Measurements from ENCODE around the gene TMPRSS9.
"Not testable (repeated sequence)": the region's sequence is repeated elsewhere in the genome, so short reads cannot be mapped to it uniquely, and the experiment has no call there.

TMPRSS9 gene

DNA sequence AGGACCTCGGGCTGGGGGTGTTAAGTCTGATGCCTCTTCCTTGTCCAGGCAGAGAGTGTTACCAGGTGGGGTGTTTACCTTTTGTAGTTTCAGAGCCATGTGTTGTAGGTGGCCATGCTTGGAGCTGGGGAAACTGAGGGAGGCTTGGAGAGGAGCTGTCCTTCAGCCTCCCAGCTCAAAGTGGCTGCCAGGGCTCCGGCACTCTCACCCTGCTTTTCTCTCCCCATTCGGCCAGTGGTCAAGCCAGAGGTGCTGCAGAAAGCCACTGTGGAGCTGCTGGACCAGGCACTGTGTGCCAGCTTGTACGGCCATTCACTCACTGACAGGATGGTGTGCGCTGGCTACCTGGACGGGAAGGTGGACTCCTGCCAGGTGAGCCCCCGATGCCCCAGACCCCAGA, 50.0 kb downstream of the TMPRSS9 start:
- Histone ChIP-seq H3K4me1 (ENCODE audit: control insufficient read depth in 1 of 2, insufficient read depth in 2 of 2, low read length in 2 of 2) (no peaks in the 10 kb centered on the region), H3K27me3 (ENCODE audit: low read depth, low read length) (no peaks in the 10 kb centered on the region), H3K9me3 (ENCODE audit: control insufficient read depth in 1 of 2, low read length in 2 of 2) (peaks cover 0 to 6% of the 10 kb centered on the region in 2 donors), H3K27ac (ENCODE audit: low read length) (no peak overlapping the region), H3K36me3 (ENCODE audit: control insufficient read depth in 1 of 2, insufficient read depth in 2 of 2, low read length in 2 of 2) (no peaks in the 10 kb centered on the region), H3K4me3 (ENCODE audit: low read depth in 1 of 2, low read length in 2 of 2) (no peak overlapping the region)

DNA sequence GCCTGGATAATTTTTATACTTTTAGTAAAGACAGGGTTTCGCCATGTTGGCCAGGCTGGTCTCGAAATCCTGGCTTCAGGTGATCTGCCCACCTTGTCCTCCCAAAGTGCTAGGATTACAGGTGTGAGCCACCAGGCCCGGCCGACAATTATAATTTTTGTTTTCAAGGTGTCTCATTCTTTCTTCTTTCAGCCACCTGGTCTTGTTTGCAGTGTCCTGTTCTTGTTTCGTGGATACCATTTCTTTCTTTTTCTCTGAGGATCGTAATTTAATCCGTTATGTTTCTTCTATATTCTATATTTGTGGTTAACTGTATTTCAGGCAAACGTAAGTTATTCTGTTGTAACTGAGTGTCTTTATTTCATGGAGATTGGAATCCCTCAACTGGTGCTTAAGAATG, 51.6 kb downstream of the TMPRSS9 start:
- Histone ChIP-seq H3K9me3 (ENCODE audit: control insufficient read depth in 1 of 2, low read length in 2 of 2) (peaks cover under 1 to 6% of the 10 kb centered on the region in 2 donors), H3K27me3 (ENCODE audit: low read depth, low read length) (no peaks in the 10 kb centered on the region), H3K36me3 (ENCODE audit: control insufficient read depth in 1 of 2, insufficient read depth in 2 of 2, low read length in 2 of 2) (peaks cover 0 to 6% of the 10 kb centered on the region in 2 donors), H3K4me3 (ENCODE audit: low read depth in 1 of 2, low read length in 2 of 2) (no peak overlapping the region), H3K4me1 (ENCODE audit: control insufficient read depth in 1 of 2, insufficient read depth in 2 of 2, low read length in 2 of 2) (no peaks in the 10 kb centered on the region), H3K27ac (ENCODE audit: low read length) (no peak overlapping the region)

DNA sequence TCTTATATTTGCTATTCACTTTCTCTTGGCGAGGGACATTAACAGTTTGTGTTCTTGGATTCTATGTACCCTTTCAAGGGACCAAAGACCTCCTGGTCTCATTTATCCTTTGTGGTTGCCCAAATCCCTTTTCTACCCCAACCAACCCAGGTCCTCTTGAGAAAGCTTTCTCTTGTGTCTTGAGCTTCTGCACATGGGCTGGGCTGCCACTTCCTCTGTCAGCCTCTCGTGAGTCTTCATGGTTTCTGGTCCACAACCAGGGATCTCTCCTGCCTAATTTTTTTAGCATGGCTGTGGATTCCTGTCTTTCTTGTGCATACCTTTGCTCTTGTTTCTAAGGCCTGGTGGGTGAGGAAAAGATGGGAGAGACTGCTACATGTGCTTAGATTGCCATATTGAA, 52.4 kb downstream of the TMPRSS9 start:
- no peak overlapping the region for H3K27ac ChIP-seq (ENCODE audit: low read length)
- H3K36me3 ChIP-seq (ENCODE audit: control insufficient read depth in 1 of 2, insufficient read depth in 2 of 2, low read length in 2 of 2): peaks cover 0 to 9% of the 10 kb centered on the region in 2 donors
- H3K4me1 ChIP-seq (ENCODE audit: control insufficient read depth in 1 of 2, insufficient read depth in 2 of 2, low read length in 2 of 2): no peaks in the 10 kb centered on the region
- no peaks in the 10 kb centered on the region for H3K27me3 ChIP-seq (ENCODE audit: low read depth, low read length)
- H3K4me3 ChIP-seq (ENCODE audit: low read depth in 1 of 2, low read length in 2 of 2): no peak overlapping the region
- peaks cover 2 to 6% of the 10 kb centered on the region in 2 donors for H3K9me3 ChIP-seq (ENCODE audit: control insufficient read depth in 1 of 2, low read length in 2 of 2)

DNA sequence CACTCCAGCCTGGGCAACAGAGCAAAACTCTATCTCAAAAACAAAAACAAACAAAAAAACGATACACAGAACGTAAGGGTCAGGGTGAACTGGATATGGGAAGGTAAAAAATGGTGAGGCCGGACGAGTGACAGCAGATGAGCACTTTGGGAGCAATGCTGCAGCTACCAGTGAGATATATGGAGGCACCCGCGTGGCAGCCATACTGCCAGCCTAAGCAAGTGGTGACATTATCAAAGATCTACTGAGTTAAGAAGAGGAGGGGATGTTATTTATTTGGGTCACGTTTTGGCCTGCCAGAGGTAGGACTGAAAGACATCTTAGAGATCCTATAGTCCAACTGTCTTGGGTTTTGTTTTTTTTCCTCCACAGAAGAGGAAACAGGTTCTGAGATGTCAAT, 53.1 kb downstream of the TMPRSS9 start:
- H3K4me3 ChIP-seq (ENCODE audit: low read depth in 1 of 2, low read length in 2 of 2): no peak overlapping the region
- no peak overlapping the region for H3K27ac ChIP-seq (ENCODE audit: low read length)
- H3K9me3 ChIP-seq (ENCODE audit: control insufficient read depth in 1 of 2, low read length in 2 of 2): peaks cover 2 to 6% of the 10 kb centered on the region in 2 donors
- peaks cover 0 to 9% of the 10 kb centered on the region in 2 donors for H3K36me3 ChIP-seq (ENCODE audit: control insufficient read depth in 1 of 2, insufficient read depth in 2 of 2, low read length in 2 of 2)
- H3K4me1 ChIP-seq (ENCODE audit: control insufficient read depth in 1 of 2, insufficient read depth in 2 of 2, low read length in 2 of 2): no peaks in the 10 kb centered on the region
- no peaks in the 10 kb centered on the region for H3K27me3 ChIP-seq (ENCODE audit: low read depth, low read length)

DNA sequence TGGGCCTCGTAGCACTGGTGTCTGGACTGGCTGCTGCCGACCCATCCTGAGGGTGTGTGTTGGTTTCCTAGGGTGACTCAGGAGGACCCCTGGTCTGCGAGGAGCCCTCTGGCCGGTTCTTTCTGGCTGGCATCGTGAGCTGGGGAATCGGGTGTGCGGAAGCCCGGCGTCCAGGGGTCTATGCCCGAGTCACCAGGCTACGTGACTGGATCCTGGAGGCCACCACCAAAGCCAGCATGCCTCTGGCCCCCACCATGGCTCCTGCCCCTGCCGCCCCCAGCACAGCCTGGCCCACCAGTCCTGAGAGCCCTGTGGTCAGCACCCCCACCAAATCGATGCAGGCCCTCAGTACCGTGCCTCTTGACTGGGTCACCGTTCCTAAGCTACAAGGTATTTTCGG, 53.6 kb downstream of the TMPRSS9 start:
- Histone ChIP-seq H3K27me3 (ENCODE audit: low read depth, low read length) (no peaks in the 10 kb centered on the region), H3K27ac (ENCODE audit: low read length) (no peak overlapping the region), H3K4me1 (ENCODE audit: control insufficient read depth in 1 of 2, insufficient read depth in 2 of 2, low read length in 2 of 2) (no peaks in the 10 kb centered on the region), H3K4me3 (ENCODE audit: low read depth in 1 of 2, low read length in 2 of 2) (no peak overlapping the region), H3K36me3 (ENCODE audit: control insufficient read depth in 1 of 2, insufficient read depth in 2 of 2, low read length in 2 of 2) (peaks cover 0 to 9% of the 10 kb centered on the region in 2 donors), H3K9me3 (ENCODE audit: control insufficient read depth in 1 of 2, low read length in 2 of 2) (peaks cover 2 to 6% of the 10 kb centered on the region in 2 donors)

DNA sequence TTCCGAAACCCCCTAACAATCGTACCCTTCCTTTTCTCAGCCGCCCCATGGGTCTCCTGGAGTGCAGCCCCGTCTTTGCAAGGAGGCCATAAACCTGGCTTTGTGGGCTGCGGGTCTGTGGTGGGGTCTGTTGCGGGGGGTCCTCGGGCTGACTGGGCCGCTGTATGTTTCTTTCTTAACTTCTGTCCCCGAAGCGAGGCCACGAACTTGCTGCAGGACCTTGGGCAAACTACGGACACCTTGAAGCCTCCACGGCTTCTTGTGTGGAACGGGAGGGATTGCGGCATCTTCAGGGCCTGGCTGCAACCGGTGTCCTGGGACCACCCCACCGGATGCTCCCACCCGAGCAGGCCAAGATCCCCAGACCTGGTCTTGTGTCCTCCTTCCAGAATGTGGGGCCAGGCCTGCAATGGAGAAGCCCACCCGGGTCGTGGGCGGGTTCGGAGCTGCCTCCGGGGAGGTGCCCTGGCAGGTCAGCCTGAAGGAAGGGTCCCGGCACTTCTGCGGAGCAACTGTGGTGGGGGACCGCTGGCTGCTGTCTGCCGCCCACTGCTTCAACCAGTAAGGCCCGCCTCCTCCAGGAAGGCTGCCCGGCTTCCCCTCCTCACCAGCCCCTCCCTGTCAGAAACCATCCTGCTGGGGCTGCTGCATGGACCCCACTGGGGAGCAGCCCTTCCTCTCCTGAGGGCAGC, 55.4 kb downstream of the TMPRSS9 start:
- H3K36me3 ChIP-seq (ENCODE audit: control insufficient read depth in 1 of 2, insufficient read depth in 2 of 2, low read length in 2 of 2): peaks cover 0 to 9% of the 10 kb centered on the region in 2 donors
- peaks cover 0 to 2% of the 10 kb centered on the region in 2 donors for H3K9me3 ChIP-seq (ENCODE audit: control insufficient read depth in 1 of 2, low read length in 2 of 2)
- no peaks in the 10 kb centered on the region for H3K27me3 ChIP-seq (ENCODE audit: low read depth, low read length)
- H3K4me1 ChIP-seq (ENCODE audit: control insufficient read depth in 1 of 2, insufficient read depth in 2 of 2, low read length in 2 of 2): no peaks in the 10 kb centered on the region
- H3K4me3 ChIP-seq (ENCODE audit: low read depth in 1 of 2, low read length in 2 of 2): no peak overlapping the region
- no peak overlapping the region for H3K27ac ChIP-seq (ENCODE audit: low read length)

DNA sequence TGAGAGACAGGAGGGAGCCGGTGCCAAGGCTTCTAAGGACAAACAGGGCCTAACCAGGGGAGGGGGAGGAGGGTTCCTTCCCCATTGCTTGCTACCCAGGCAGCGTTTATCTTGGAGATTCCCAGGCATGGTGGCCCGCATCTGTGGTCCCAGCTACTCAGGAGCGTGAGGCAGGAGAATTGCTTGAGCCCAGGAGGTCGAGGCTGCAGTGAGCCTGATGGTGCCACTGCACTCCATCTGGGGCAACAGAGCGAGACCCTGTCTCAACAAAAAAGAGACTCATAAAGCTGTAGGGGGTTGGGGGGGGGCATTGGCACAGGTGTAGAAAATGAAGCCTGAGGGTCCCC, 55.9 kb downstream of the TMPRSS9 start:
- peaks cover 0 to 2% of the 10 kb centered on the region in 2 donors for H3K9me3 ChIP-seq (ENCODE audit: control insufficient read depth in 1 of 2, low read length in 2 of 2)
- no peaks in the 10 kb centered on the region for H3K27me3 ChIP-seq (ENCODE audit: low read depth, low read length)
- no peaks in the 10 kb centered on the region for H3K4me1 ChIP-seq (ENCODE audit: control insufficient read depth in 1 of 2, insufficient read depth in 2 of 2, low read length in 2 of 2)

GRCh38 chr19:2416321-2417097, 56.4 kb downstream of the TMPRSS9 start:
- no peak overlapping the region for H3K4me3 ChIP-seq (ENCODE audit: low read depth in 1 of 2, low read length in 2 of 2)
- peaks cover 0 to 9% of the 10 kb centered on the region in 2 donors for H3K36me3 ChIP-seq (ENCODE audit: control insufficient read depth in 1 of 2, insufficient read depth in 2 of 2, low read length in 2 of 2)
- no peaks in the 10 kb centered on the region for H3K4me1 ChIP-seq (ENCODE audit: control insufficient read depth in 1 of 2, insufficient read depth in 2 of 2, low read length in 2 of 2)
- no peaks in the 10 kb centered on the region for H3K27me3 ChIP-seq (ENCODE audit: low read depth, low read length)
- H3K27ac ChIP-seq (ENCODE audit: low read length): no peak overlapping the region
- peaks cover 0 to 2% of the 10 kb centered on the region in 2 donors for H3K9me3 ChIP-seq (ENCODE audit: control insufficient read depth in 1 of 2, low read length in 2 of 2)

More for the DNA sequence above, 55.9 kb downstream of the TMPRSS9 start:
- Histone ChIP-seq H3K27ac (ENCODE audit: low read length) (no peak overlapping the region), H3K4me3 (ENCODE audit: low read depth in 1 of 2, low read length in 2 of 2) (no peak overlapping the region), H3K36me3 (ENCODE audit: control insufficient read depth in 1 of 2, insufficient read depth in 2 of 2, low read length in 2 of 2) (peaks cover 0 to 9% of the 10 kb centered on the region in 2 donors)

GRCh38 chr19:2417436-2417835, 57.4 kb downstream of the TMPRSS9 start:
- H3K4me1 ChIP-seq (ENCODE audit: control insufficient read depth in 1 of 2, insufficient read depth in 2 of 2, low read length in 2 of 2); H3K27ac ChIP-seq (ENCODE audit: low read length); H3K36me3 ChIP-seq (ENCODE audit: control insufficient read depth in 1 of 2, insufficient read depth in 2 of 2, low read length in 2 of 2); H3K27me3 ChIP-seq (ENCODE audit: low read depth, low read length); H3K4me3 ChIP-seq (ENCODE audit: low read depth in 1 of 2, low read length in 2 of 2); H3K9me3 ChIP-seq (ENCODE audit: control insufficient read depth in 1 of 2, low read length in 2 of 2): not testable (repeated sequence)

DNA sequence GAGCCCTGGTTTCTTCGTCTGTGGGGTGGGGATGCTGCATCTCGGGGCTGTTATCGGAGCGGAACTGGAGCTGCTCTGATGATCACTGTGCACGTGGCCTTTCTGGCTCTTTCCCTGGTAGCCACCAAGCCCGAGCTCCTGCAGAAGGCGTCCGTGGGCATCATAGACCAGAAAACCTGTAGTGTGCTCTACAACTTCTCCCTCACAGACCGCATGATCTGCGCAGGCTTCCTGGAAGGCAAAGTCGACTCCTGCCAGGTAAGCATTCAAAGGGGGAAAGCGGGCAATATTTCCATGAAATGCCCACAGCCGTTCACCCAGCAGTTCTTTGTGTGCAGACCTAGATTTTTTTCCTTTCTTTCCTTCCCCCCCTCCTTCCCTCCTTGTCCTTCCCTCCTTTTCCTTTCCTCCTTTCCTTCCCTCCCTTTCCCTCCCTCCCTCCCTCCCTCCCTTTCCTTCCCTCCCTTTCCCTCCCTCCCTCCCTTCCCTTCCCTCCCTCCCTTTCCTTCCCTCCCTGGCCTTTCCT, 57.9 kb downstream of the TMPRSS9 start:
- H3K27ac ChIP-seq (ENCODE audit: low read length): no peak overlapping the region
- H3K27me3 ChIP-seq (ENCODE audit: low read depth, low read length): no peaks in the 10 kb centered on the region
- H3K4me3 ChIP-seq (ENCODE audit: low read depth in 1 of 2, low read length in 2 of 2): no peak overlapping the region
- peaks cover 0 to 9% of the 10 kb centered on the region in 2 donors for H3K36me3 ChIP-seq (ENCODE audit: control insufficient read depth in 1 of 2, insufficient read depth in 2 of 2, low read length in 2 of 2)
- H3K4me1 ChIP-seq (ENCODE audit: control insufficient read depth in 1 of 2, insufficient read depth in 2 of 2, low read length in 2 of 2): no peaks in the 10 kb centered on the region
- H3K9me3 ChIP-seq (ENCODE audit: control insufficient read depth in 1 of 2, low read length in 2 of 2): peaks cover 0 to 2% of the 10 kb centered on the region in 2 donors

DNA sequence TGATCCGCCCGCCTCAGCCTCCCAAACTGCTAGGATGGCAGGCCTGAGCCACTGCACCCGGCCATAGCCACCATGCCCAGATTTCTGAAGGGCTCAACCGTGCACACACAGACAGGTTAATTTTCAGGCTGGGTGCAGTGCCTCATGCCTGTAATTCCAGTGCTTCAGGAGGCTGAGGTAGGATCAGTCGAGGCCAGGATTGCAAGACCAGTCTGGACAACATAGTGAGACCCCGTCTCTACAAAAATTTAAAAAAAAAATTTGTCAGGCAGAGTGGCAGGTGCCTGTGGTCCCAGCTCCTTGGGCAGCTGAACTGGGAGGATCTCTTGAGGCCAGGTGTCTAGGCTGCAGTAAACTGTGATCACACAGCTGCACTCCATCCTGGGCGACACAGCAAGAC, 59.7 kb downstream of the TMPRSS9 start:
- Histone ChIP-seq H3K4me3 (ENCODE audit: low read depth in 1 of 2, low read length in 2 of 2) (no peak overlapping the region), H3K4me1 (ENCODE audit: control insufficient read depth in 1 of 2, insufficient read depth in 2 of 2, low read length in 2 of 2) (peaks cover 0 to 5% of the 10 kb centered on the region in 2 donors), H3K27ac (ENCODE audit: low read length) (no peak overlapping the region), H3K36me3 (ENCODE audit: control insufficient read depth in 1 of 2, insufficient read depth in 2 of 2, low read length in 2 of 2) (peaks cover 0 to 16% of the 10 kb centered on the region in 2 donors), H3K27me3 (ENCODE audit: low read depth, low read length) (no peaks in the 10 kb centered on the region), H3K9me3 (ENCODE audit: control insufficient read depth in 1 of 2, low read length in 2 of 2) (peaks cover 0 to 2% of the 10 kb centered on the region in 2 donors)
